GM12801 (cell line): Measurements from ENCODE around the gene AS3MT.

ENCODE experiments used
- CTCF ChIP-seq: IDR thresholded peaks from one replicate; pipeline ENCODE4 v1.5.1; 2011; ENCODE audit warnings: control low read depth; ENCODE audit not compliant: insufficient read length; ENCODE audit errors: extremely low read depth

Gene AS3MT

GRCh38 chr10:102914781-102915180, 45.5 kb downstream of the AS3MT start:
- TF ChIP-seq CTCF = no peak

- no peak for TF ChIP-seq CTCF
These were observed 46.9 kb downstream of the AS3MT start for GRCh38 chr10:102916173-102916572.

GRCh38 chr10:102917314-102917961, 48.2 kb downstream of the AS3MT start:
- TF ChIP-seq CTCF = no peak

GRCh38 chr10:102917962-102918816, 48.9 kb downstream of the AS3MT start, which contains the start of gene CNNM2:
Gene CNNM2, plus strand, starts transcription at chr10:102918294. Its CDS starts 187 bp downstream, at chr10:102918481.
- TF ChIP-seq CTCF = no peak

GRCh38 chr10:102918817-102919245, 49.6 kb downstream of the AS3MT start:
- no peak for TF ChIP-seq CTCF

GRCh38 chr10:102919246-102919959, 50.1 kb downstream of the AS3MT start:
- no peak for TF ChIP-seq CTCF
